ENCODE results near the gene RARG. TPM values are rescaled to one million over a fixed set of nuclear protein-coding genes. Genes with fewer than 3 reads are reported as not detected.

RARG gene
- total RNA-seq, 1 experiment from 2014 or later: 118 TPM

DNA sequence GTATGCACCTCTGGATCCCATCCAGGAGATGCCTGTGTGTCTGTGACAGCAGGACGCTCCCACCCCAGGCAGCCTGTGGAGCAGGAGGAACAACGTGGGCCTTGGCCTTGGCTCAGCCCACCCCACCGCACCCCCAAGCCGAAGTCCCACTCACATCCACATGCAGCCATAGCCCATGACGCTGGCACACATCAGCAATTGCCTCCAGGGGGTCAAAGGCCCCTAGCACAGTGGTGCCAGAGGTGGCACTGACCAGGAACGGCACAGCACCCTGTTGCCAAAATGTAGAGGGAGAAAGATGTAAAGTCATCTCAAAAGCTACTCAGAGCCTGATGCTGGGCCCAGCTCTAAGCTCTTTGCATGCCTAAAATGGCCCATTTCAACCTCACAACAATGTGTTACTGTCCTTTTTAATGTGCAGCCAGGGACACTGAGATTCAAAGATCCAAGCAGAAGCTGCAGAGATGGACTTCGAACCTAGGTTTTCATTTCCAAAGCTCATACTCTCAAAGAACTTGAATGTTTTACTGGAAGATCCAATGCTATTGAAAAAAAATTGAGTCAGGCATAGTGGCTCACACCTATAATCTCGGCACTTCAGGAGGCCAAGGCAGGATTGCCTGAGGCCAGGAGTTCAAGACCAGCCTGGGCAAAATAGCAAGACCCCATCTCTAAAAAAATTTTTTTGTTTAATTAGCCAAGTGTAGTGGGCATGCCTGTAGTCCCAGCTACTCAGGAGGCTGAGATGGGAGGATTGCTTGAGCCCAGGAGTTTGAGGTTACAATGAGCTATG lies 70.7 kb downstream of the RARG start:
- H3K79me2 ChIP-seq (ENCODE audit: low read depth): no peaks in the 10 kb centered on the region
- H3K4me2 ChIP-seq: no peak overlapping the region
- H4K20me1 ChIP-seq (ENCODE audit: insufficient read depth): no peaks in the 10 kb centered on the region
- DNase-seq: no peak
- no peak overlapping the region for H3K27ac ChIP-seq
- no peaks in the 10 kb centered on the region; the same call in 1 of the 2 replicates for H3K4me1 ChIP-seq (replicated peaks; ENCODE audit: insufficient read depth)
- ChIA-PET POLR2A (ENCODE audit: unreplicated experiment) (interaction anchor here (0.6 kb wide), 1 partner anchor 96 kb away, joined by 3 read pairs; no protein-coding TSS in a partner anchor), CTCF (interaction anchor here (0.6 to 1.0 kb wide), 4 partner anchors 57 to 260 kb away, joined by 3 to 6 read pairs (median 3); no protein-coding TSS in a partner anchor)
- intact Hi-C loops (cut with micrococcal nuclease; ENCODE audit: unreplicated experiment): no loop called here
- H2AFZ ChIP-seq: no peak overlapping the region
- no peaks in the 10 kb centered on the region for H3K9me3 ChIP-seq (ENCODE audit: insufficient read depth, low read depth)
- no peaks in the 10 kb centered on the region; the same call in 1 of the 2 replicates for H3K9me2 ChIP-seq (ENCODE audit: insufficient read depth)
- no peaks in the 10 kb centered on the region for H3K27me3 ChIP-seq (ENCODE audit: insufficient read depth, low read depth)
- BruUV-seq (replicated peaks): no TSS peak
- no peaks in the 10 kb centered on the region; the same call in 1 of the 2 replicates for H3F3A ChIP-seq (ENCODE audit: insufficient read depth, low read depth)
- H3K4me3 ChIP-seq: no peak overlapping the region
- H3K36me3 ChIP-seq (ENCODE audit: low read depth): no peaks in the 10 kb centered on the region
- no peak for TF ChIP-seq EZH2 (IDR thresholded peaks at IDR 0.05; ENCODE audit: low read depth)
- TF ChIP-seq, protein P1, sequence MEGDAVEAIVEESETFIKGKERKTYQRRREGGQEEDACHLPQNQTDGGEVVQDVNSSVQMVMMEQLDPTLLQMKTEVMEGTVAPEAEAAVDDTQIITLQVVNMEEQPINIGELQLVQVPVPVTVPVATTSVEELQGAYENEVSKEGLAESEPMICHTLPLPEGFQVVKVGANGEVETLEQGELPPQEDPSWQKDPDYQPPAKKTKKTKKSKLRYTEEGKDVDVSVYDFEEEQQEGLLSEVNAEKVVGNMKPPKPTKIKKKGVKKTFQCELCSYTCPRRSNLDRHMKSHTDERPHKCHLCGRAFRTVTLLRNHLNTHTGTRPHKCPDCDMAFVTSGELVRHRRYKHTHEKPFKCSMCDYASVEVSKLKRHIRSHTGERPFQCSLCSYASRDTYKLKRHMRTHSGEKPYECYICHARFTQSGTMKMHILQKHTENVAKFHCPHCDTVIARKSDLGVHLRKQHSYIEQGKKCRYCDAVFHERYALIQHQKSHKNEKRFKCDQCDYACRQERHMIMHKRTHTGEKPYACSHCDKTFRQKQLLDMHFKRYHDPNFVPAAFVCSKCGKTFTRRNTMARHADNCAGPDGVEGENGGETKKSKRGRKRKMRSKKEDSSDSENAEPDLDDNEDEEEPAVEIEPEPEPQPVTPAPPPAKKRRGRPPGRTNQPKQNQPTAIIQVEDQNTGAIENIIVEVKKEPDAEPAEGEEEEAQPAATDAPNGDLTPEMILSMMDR (conservative IDR thresholded peaks at IDR 0.05): no peak

DNA sequence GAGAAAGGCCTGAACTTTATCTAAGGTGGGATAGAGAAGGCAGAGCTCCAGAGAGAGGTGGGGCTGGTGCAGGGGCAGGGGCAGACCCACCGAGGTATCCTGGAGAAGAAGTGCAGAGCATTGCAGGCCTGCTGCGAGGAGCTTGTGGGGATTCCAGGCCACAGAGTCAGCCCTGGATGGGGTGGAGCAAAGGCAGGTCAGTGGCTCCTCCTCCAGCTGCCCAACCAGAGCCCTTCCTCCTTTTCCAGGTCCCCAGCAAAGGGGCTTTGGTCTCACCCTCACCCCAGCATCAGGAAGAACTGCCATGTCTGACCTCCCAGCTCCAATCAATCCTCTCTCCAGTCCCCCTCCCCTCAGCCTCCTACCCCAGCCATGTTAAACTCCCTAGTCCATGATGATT lies 71.3 kb downstream of the RARG start:
- POLR2A ChIA-PET (ENCODE audit: unreplicated experiment): interaction anchor here (0.6 kb wide), 1 partner anchor 95 kb away, joined by 3 read pairs; no protein-coding TSS in a partner anchor
- no peaks in the 10 kb centered on the region; the same call in 1 of the 2 replicates for H3F3A ChIP-seq (ENCODE audit: insufficient read depth, low read depth)
- no peak overlapping the region for H3K4me2 ChIP-seq
- intact Hi-C loops (cut with micrococcal nuclease; ENCODE audit: unreplicated experiment): no loop called here
- H3K4me3 ChIP-seq: no peak overlapping the region
- no TSS peak for BruUV-seq (replicated peaks)
- H3K27me3 ChIP-seq (ENCODE audit: insufficient read depth, low read depth): no peaks in the 10 kb centered on the region
- no peaks in the 10 kb centered on the region for H3K36me3 ChIP-seq (ENCODE audit: low read depth)
- H2AFZ ChIP-seq: no peak overlapping the region
- no peaks in the 10 kb centered on the region for H4K20me1 ChIP-seq (ENCODE audit: insufficient read depth)
- H3K9me3 ChIP-seq (ENCODE audit: insufficient read depth, low read depth): no peaks in the 10 kb centered on the region
- no peaks in the 10 kb centered on the region; the same call in 1 of the 2 replicates for H3K9me2 ChIP-seq (ENCODE audit: insufficient read depth)
- TF ChIP-seq, protein P1 (conservative IDR thresholded peaks at IDR 0.05): no peak
- TF ChIP-seq EZH2 (IDR thresholded peaks at IDR 0.05; ENCODE audit: low read depth): no peak
- no peak overlapping the region for H3K27ac ChIP-seq
- CTCF ChIA-PET: interaction anchor here (0.5 to 1.0 kb wide), 5 partner anchors 12 to 261 kb away, joined by 3 to 4 read pairs (median 3); partner anchors contain the start of gene AAAS
- H3K79me2 ChIP-seq (ENCODE audit: low read depth): no peaks in the 10 kb centered on the region
- H3K4me1 ChIP-seq (replicated peaks; ENCODE audit: insufficient read depth): no peaks in the 10 kb centered on the region; the same call in 1 of the 2 replicates
- no peak for DNase-seq

Other genes starting within 250 kb of the RARG start
- 531 and 615 TPM in 2 replicates for gene EIF4B, start 225.8 kb downstream of the RARG start, total RNA-seq (2021)
- 8.5 and 11.5 TPM in 2 replicates for gene TNS2, start 182.1 kb downstream of the RARG start, total RNA-seq (2021)
- gene SPRYD3, start 152.8 kb downstream of the RARG start, total RNA-seq (2021): 15.2 and 17.2 TPM in 2 replicates
- 290 and 333 TPM in 2 replicates for gene IGFBP6, start 134.5 kb downstream of the RARG start, total RNA-seq (2021)
- 0.70 and 0.79 TPM in 2 replicates for gene SOAT2, start 128.7 kb downstream of the RARG start, total RNA-seq (2021)
- 48.3 and 65.8 TPM in 2 replicates for gene ZNF740, start 51.5 kb downstream of the RARG start, total RNA-seq (2021)
- gene CSAD, start 51.3 kb downstream of the RARG start, total RNA-seq (2021): 33.1 and 49.0 TPM in 2 replicates
- gene ITGB7, start 25.0 kb downstream of the RARG start, total RNA-seq (2021): 2.4 and 3.3 TPM in 2 replicates
- 37.4 and 42.0 TPM in 2 replicates for gene ESPL1, start 36.1 kb upstream of the RARG start, total RNA-seq (2021)
- 291 and 303 TPM in 2 replicates for gene PFDN5, start 63.3 kb upstream of the RARG start, total RNA-seq (2021)
- gene MYG1, start 67.5 kb upstream of the RARG start, total RNA-seq (2021): 67.2 and 82.5 TPM in 2 replicates
- gene AAAS, start 89.4 kb upstream of the RARG start, total RNA-seq (2021): 53.4 and 67.3 TPM in 2 replicates
- gene SP7, start 104.1 kb upstream of the RARG start, total RNA-seq (2021): not detected in 2 replicates
- 72.9 and 118 TPM in 2 replicates for gene SP1, start 148.0 kb upstream of the RARG start, total RNA-seq (2021)
- not detected in 2 replicates for gene AMHR2, start 191.6 kb upstream of the RARG start, total RNA-seq (2021)
- gene PRR13, start 209.5 kb upstream of the RARG start, total RNA-seq (2021): 138 and 203 TPM in 2 replicates
- 668 and 833 TPM in 2 replicates for gene PCBP2, start 219.9 kb upstream of the RARG start, total RNA-seq (2021)